ENCODE measurements around the gene GPS2.

DNA sequence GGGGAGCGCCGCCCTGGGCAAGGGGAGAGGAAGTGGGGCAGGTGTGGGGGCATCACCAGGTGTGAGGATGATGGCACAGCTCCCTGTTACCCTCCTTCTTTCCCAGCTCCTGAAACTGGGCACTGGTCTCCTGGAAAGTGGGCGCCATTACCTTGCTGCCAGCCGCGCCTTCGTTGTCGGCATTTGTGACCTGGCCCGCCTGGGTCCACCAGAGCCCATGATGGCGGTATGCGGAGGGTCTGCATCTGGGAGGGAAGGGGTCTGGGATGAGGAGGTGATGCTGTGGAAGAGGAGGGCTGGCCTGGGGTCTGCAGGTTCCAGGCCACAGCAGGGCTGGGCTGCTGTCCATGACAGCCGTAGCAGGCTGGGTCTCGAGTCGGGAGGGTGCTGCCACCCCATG, 26.7 kb upstream of the GPS2 start:
- TF ChIP-seq, protein P1, sequence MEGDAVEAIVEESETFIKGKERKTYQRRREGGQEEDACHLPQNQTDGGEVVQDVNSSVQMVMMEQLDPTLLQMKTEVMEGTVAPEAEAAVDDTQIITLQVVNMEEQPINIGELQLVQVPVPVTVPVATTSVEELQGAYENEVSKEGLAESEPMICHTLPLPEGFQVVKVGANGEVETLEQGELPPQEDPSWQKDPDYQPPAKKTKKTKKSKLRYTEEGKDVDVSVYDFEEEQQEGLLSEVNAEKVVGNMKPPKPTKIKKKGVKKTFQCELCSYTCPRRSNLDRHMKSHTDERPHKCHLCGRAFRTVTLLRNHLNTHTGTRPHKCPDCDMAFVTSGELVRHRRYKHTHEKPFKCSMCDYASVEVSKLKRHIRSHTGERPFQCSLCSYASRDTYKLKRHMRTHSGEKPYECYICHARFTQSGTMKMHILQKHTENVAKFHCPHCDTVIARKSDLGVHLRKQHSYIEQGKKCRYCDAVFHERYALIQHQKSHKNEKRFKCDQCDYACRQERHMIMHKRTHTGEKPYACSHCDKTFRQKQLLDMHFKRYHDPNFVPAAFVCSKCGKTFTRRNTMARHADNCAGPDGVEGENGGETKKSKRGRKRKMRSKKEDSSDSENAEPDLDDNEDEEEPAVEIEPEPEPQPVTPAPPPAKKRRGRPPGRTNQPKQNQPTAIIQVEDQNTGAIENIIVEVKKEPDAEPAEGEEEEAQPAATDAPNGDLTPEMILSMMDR (IDR thresholded peaks at IDR 0.05; ENCODE audit: low read length), result no peak
- no peak for TF ChIP-seq EZH2 (IDR thresholded peaks at IDR 0.05; ENCODE audit: borderline replicate concordance, low read length)
